Ishikawa (cell line): ENCODE measurements around the gene LYPD3.

Experiments used
- CEBPB ChIP-seq: IDR thresholded peaks from 2 replicates; pipeline ENCODE4 v1.6.1; 2012
- CREB1 ChIP-seq: IDR thresholded peaks from 2 replicates; pipeline ENCODE4 v1.6.1; 2012; ENCODE audit warnings: low read depth
- EGR1 ChIP-seq: IDR thresholded peaks from 2 replicates; pipeline ENCODE4 v1.6.1; 2012
- EP300 ChIP-seq: IDR thresholded peaks from 2 replicates; pipeline ENCODE4 v1.6.1; 2012; ENCODE audit warnings: borderline replicate concordance
- FOXM1 ChIP-seq: IDR thresholded peaks from 2 replicates; pipeline ENCODE4 v1.6.1; 2012; ENCODE audit warnings: low read depth, borderline replicate concordance
- MAX ChIP-seq: IDR thresholded peaks from 2 replicates; pipeline ENCODE4 v1.6.1; 2012
- NFIC ChIP-seq: IDR thresholded peaks from 2 replicates; pipeline ENCODE4 v1.6.1; 2012
- RAD21 ChIP-seq: IDR thresholded peaks from 2 replicates; pipeline ENCODE4 v1.6.1; 2012; ENCODE audit warnings: low read depth
- TAF1 ChIP-seq: IDR thresholded peaks from 2 replicates; pipeline ENCODE4 v1.6.1; 2012; ENCODE audit warnings: low read depth, mild to moderate bottlenecking
- TCF12 ChIP-seq: IDR thresholded peaks from 2 replicates; pipeline ENCODE4 v1.6.1; 2012; ENCODE audit warnings: low read depth
- TEAD4 ChIP-seq: IDR thresholded peaks from 2 replicates; pipeline ENCODE4 v1.6.1; 2012
- USF1 ChIP-seq: IDR thresholded peaks from 2 replicates; pipeline ENCODE4 v1.6.1; 2012
- YY1 ChIP-seq: IDR thresholded peaks from 2 replicates; pipeline ENCODE4 v1.6.1; 2012; ENCODE audit warnings: low read depth
- ZBTB7A ChIP-seq: IDR thresholded peaks from 2 replicates; pipeline ENCODE4 v1.6.1; 2012; ENCODE audit warnings: low read depth
- TF ChIP-seq, protein P1 (sequence below): IDR thresholded peaks from 2 replicates; pipeline ENCODE4 v1.6.1; 2012; ENCODE audit warnings: low read depth, mild to moderate bottlenecking

Gene LYPD3

GRCh38 chr19:43507880-43508279 lies 42.5 kb upstream of the LYPD3 start:
- TF ChIP-seq CEBPB (no peak), TEAD4 (no peak), EP300 (no peak), CREB1 (no peak), MAX (no peak), RAD21 (no peak), NFIC (no peak), TCF12 (no peak), FOXM1 (no peak), EGR1 (no peak), USF1 (no peak), YY1 (no peak)
- TF ChIP-seq, protein P1, sequence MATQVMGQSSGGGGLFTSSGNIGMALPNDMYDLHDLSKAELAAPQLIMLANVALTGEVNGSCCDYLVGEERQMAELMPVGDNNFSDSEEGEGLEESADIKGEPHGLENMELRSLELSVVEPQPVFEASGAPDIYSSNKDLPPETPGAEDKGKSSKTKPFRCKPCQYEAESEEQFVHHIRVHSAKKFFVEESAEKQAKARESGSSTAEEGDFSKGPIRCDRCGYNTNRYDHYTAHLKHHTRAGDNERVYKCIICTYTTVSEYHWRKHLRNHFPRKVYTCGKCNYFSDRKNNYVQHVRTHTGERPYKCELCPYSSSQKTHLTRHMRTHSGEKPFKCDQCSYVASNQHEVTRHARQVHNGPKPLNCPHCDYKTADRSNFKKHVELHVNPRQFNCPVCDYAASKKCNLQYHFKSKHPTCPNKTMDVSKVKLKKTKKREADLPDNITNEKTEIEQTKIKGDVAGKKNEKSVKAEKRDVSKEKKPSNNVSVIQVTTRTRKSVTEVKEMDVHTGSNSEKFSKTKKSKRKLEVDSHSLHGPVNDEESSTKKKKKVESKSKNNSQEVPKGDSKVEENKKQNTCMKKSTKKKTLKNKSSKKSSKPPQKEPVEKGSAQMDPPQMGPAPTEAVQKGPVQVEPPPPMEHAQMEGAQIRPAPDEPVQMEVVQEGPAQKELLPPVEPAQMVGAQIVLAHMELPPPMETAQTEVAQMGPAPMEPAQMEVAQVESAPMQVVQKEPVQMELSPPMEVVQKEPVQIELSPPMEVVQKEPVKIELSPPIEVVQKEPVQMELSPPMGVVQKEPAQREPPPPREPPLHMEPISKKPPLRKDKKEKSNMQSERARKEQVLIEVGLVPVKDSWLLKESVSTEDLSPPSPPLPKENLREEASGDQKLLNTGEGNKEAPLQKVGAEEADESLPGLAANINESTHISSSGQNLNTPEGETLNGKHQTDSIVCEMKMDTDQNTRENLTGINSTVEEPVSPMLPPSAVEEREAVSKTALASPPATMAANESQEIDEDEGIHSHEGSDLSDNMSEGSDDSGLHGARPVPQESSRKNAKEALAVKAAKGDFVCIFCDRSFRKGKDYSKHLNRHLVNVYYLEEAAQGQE: no peak

GRCh38 chr19:43506629-43507028 lies 41.2 kb upstream of the LYPD3 start:
- TF ChIP-seq USF1 (no peak), EGR1 (no peak), YY1 (no peak)
- TF ChIP-seq, protein P1: no peak

DNA sequence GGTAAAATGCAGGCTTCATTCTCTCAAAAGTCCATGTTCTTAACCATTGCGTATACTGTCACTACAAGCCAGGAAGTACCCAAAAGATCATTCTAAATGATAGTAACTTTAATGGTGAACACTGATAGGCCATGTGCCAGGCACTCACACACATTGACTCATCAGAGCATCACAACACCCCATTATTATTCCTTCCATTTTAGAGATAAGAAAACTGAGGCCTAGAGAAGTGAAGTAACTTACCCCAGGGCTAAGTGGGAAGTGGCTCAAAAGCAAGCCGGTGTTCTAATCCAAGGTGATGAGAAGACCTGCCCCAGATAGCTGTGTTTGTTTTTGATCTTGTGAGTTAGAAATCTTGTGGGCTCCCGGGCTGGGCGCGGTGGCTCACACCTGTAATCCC lies 40.5 kb upstream of the LYPD3 start:
- TF ChIP-seq YY1 (no peak), RAD21 (no peak), EGR1 (no peak), NFIC (no peak)

DNA sequence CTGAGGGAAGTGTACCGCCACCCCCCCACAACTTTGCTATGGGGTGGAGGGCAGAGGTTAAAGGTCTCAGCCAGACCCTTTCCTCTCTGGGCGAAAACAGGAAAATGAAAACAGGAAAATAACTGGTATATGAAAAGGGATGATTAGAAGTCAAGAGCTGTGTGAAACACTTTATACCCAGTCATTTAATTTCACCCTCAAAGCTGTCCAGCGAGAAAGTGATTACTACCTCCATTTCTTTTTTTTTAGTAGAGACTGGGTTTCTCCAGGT lies 39.7 kb upstream of the LYPD3 start:
- TF ChIP-seq MAX (no peak), TAF1 (no peak), USF1 (no peak), EP300 (no peak), NFIC (no peak), FOXM1 (no peak), ZBTB7A (no peak), TCF12 (no peak), CREB1 (no peak), CEBPB (no peak), YY1 (no peak), EGR1 (no peak), RAD21 (no peak), TEAD4 (no peak)
- TF ChIP-seq, protein P1: no peak
